ENCODE results near the gene GUCY1B1.

GRCh38 chr4:155832664-155833063, 73.8 kb downstream of the GUCY1B1 start:
- TF ChIP-seq CTCF (conservative IDR thresholded peaks at IDR 0.05 in 1 of 2, IDR thresholded peaks at IDR 0.05 in 1 of 2; ENCODE audit: low read depth in 1 of 2, low read length in 2 of 2): no peak
- no peak for TF ChIP-seq EZH2 (IDR thresholded peaks at IDR 0.05; ENCODE audit: low read length, missing control alignments)

Data from fibroblast of lung (primary cell).